ENCODE results near the gene TMEM229B.

DNA sequence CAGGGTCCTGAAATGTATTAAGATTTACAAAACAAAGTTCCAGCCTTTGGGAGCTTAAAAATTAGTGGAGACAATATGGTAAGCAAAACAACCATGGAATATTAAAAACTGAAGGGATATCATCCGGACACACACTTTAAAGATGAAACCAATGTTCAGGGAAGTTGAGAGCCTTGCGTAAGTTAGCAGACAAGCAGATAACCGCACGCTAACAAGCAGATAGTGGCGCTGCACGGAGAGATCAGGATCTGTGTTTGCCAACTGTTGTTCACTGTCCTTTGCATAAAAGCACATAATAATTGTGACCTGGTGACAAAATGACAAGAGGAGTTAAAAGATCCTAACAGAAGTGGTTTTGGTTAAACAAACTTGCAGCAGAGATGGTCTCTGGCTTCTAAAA, 14.3 kb upstream of the TMEM229B start:
- TF ChIP-seq, protein P1, sequence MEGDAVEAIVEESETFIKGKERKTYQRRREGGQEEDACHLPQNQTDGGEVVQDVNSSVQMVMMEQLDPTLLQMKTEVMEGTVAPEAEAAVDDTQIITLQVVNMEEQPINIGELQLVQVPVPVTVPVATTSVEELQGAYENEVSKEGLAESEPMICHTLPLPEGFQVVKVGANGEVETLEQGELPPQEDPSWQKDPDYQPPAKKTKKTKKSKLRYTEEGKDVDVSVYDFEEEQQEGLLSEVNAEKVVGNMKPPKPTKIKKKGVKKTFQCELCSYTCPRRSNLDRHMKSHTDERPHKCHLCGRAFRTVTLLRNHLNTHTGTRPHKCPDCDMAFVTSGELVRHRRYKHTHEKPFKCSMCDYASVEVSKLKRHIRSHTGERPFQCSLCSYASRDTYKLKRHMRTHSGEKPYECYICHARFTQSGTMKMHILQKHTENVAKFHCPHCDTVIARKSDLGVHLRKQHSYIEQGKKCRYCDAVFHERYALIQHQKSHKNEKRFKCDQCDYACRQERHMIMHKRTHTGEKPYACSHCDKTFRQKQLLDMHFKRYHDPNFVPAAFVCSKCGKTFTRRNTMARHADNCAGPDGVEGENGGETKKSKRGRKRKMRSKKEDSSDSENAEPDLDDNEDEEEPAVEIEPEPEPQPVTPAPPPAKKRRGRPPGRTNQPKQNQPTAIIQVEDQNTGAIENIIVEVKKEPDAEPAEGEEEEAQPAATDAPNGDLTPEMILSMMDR (IDR thresholded peaks at IDR 0.05): no peak
- TF ChIP-seq EP300 (IDR thresholded peaks at IDR 0.05) (no peak), POLR2A (IDR thresholded peaks at IDR 0.05) (no peak)
